GOT3 (cell line): ENCODE data around the gene PNLIPRP2.

Source experiments
- DNase-seq: peaks from one replicate; lab custom pipeline; 2025; ENCODE audit warnings: mixed read lengths; lab: John Stamatoyannopoulos, UW

Gene PNLIPRP2

GRCh38 chr10:116655568-116655967 is 34.8 kb downstream of the PNLIPRP2 start:
- no peak for DNase-seq

- no peak for DNase-seq
Measured at GRCh38 chr10:116656044-116656443, 35.3 kb downstream of the PNLIPRP2 start.

DNA sequence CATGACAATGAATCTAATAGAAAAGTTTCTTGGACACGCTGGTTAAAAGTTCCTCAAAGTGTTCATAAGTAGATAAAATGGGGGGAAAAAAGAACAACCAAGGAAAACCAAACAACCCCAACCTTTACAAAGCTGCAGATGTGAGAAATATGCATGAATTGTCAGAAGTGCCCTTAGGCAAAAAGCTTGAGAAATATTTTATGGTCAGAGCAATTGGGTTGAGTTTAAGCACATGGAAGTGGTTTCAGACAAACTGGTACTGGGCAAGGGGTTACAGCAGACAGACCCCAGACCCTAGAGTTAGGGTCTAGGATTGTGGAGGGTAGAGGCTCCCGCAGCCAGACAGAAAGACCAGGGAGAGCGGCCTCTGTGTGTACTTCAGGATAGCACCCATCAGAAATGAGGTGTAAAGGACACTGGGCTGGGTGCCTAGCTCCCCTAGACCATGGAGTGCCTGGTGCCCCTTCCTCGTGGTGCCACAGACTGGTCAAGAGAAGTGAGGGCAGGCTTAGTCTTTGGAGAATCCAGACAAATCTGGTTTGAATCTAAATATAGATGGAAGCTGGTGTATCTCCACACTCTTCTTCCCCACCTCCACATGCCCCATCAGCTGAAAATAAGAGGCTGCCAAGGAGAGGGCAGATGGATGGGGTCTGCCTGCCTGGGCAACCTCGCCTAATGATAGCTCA is 37.3 kb downstream of the PNLIPRP2 start:
- no peak for DNase-seq

GRCh38 chr10:116659049-116659670 is 38.4 kb downstream of the PNLIPRP2 start:
- no peak for DNase-seq

DNA sequence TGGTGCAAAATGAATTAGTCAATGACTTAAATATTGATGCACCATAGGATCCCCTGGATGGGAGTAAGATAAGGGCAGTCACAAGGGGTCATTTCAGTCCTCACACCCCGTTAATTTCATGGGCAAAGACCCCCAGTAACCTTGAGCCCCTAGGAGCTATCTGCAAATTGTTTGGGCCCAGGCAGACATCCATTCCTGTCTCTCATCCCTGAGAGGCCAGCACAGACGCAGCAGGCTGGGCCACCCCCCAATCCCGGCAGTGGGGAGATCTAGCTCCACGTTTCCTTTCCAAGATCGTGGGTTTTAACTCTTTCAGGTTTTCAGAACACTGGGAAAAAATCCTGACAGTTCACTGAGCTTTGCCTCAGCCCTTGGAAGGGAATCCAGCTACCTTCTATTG is 40.1 kb downstream of the PNLIPRP2 start:
- DNase-seq: no peak

DNA sequence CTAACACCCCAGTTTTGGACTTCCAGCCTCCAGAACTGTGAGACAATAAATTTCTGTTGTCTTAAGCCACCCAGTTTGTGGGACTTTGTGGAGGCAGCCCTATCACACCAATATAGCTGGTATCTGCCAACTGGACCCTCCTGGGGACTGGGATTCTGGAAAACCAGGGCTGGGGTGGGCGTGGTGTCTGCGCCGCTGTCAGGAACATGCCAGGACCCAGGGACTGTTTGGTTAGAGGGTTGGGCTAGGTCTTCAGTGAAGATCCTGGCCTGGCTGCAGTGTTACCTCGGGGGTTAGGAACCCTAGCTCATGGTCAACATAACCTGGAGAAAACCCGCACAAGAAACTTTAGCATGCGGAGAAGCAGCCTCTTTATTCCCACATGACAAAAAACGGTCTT is 42.6 kb downstream of the PNLIPRP2 start:
- no peak for DNase-seq

DNA sequence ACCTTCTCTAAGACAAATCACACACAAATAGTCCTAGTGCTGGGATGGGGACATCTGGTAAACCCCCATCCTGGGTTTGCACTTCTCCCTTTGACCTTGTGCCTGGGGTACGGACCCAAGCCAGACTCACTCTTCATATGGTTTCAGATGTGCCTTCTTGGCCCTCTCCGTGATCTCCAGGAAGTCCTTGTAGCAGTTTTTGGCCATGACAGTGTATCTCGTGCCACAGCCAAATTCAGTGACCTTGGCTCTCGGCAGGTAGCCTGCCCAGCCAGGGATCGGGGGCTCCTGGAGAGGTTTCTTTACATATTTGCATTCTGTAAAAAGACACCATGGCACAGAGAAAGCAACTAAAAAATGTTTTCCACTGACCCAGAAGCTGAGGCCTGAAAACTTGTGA is 43.9 kb downstream of the PNLIPRP2 start:
- no peak for DNase-seq

- no peak for DNase-seq
Measured at GRCh38 chr10:116665541-116666125, 44.9 kb downstream of the PNLIPRP2 start.

DNA sequence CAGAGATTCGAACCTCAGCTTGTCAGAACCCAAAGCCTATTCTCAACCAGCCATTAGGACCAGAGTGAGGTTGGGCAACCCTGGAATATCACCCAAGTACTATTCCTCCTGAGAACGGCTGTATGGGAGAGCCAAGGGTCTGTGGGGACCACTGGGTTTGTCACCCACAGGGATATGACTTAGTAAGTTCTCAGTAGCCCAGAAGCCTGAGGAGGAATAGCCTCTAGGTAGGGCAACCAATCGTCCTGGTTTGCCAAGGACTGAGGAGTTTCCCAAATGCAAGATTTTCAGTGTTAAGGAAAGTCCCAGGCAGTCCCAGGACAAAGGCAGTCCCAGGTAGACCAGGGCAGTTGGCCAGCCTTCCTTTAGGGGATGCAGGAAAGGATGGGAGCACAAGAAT is 46.7 kb downstream of the PNLIPRP2 start:
- no peak for DNase-seq

GRCh38 chr10:116668018-116668417 is 47.3 kb downstream of the PNLIPRP2 start:
- DNase-seq: no peak

GRCh38 chr10:116668446-116668845 is 47.7 kb downstream of the PNLIPRP2 start:
- DNase-seq: no peak

GRCh38 chr10:116669080-116669479 is 48.3 kb downstream of the PNLIPRP2 start:
- no peak for DNase-seq

DNA sequence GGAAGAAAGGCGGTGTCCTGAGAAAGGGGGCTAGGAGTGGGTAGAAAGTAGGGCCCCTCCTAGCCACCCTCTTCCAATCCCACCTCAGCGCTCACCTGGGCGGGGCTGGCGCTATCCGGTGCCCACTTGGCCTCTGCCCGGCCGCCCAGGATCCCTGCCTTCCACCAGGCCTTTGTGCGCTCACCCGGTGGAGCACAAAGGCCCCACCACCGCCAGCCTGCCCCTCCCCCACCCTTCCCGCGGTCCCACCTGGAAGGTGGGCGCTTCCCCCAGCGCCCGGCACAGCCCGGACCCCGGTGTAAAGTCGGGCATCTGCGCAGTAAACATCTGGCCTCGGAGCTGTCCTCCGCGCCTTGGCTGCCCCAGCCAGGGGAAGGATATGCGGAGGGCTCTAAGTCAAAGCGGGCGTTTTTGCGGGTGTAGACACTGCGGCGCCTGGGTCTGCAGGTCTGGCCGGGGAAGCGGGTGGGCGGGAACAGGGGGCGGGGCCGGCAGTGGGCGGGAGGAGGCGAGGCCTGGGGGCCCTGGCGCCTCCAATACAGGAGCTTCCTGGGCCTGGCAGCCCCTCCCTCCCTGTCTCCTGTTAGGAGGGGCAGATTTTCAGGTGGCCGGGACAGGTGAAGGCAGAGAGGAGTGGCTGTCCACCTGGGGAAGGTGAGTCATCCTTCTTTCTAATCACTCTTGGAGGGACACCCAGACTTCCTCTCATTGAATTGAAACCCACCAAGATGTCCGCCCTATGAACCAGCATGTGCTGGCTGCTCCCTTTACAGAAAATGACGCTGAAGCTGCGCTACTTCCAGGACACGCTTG is 49.3 kb downstream of the PNLIPRP2 start:
- DNase-seq: no peak

GRCh38 chr10:116670706-116671105 is 50.0 kb downstream of the PNLIPRP2 start:
- DNase-seq: no peak

- no peak for DNase-seq
Measured at GRCh38 chr10:116671274-116671926, 50.6 kb downstream of the PNLIPRP2 start.

DNA sequence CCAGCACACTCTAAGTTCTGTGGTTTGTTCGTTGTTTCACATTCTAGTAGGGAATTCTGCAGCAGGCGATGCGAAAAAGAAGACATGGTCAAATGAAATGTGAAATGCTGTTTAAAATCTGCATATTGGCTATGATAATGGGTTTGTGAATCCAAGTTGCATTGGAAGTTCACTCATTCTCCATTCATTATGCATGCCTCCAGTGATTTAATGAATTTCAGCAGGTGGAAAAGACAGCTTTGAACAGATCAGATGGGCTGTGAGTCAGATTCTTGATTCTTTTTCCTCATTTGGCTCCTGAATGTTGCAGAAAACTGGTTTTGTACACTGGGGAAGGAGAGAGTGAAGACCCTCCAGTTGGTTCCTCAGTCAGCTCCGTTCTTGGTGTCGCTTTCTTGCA is 52.1 kb downstream of the PNLIPRP2 start:
- no peak for DNase-seq

DNA sequence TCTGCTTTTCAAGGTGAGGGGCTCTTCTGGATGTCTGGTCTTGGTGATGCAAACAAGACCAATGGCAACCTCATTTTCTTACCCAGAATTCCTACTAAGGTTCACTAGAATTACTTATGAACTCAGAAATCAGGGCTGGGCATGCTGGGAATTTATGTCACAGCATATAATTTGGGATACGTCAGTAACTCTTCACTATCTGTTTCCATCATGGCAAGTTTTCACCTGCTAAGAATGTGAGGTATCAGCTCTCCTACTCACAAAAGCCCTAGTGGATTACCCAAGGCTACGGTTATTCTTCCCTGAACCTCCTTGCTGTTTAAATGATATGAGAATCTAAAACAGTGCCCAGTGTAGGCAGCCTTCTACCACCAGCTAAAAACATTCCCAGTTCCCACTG is 53.1 kb downstream of the PNLIPRP2 start:
- DNase-seq: no peak

- no peak for DNase-seq
Measured at GRCh38 chr10:116674901-116675423, 54.2 kb downstream of the PNLIPRP2 start.

DNA sequence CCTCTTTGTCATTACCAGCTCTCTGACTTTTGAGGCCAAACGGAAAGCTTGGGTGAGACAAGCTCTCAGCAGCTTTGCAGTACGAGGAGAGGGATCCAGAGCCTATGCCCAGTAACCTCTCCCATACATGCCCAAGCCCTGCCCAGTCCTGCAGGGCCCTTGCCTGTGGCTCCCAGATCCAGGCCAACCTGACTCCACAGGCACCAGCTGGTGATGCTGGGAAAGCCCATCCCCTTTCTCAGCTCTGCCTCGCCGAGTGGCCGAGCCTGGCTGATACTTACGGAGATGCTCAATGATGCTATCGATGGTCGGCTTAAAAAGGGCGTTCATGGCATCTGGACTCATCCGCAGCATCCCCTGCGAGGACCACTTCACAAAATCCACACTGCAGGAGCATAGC is 55.4 kb downstream of the PNLIPRP2 start:
- no peak for DNase-seq

DNA sequence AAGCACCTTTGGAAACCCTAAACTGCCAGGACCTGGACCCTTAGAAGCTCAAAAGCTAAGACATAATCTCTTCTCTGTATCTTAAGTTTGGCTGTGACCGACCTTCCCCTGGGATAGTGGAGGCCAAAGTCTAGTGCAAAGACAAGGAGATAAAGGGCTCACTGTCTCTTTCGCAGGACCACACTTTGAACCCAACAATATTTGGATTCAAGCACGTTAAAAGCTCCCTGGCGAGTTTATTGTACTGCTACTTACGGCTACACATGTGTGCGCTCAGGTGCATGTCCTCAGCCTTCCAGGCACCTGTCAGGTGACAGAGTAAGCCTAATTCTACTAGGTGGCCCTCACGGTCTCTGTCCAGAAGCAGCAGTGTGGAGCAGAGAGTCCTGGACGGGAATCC is 55.9 kb downstream of the PNLIPRP2 start:
- no peak for DNase-seq

DNA sequence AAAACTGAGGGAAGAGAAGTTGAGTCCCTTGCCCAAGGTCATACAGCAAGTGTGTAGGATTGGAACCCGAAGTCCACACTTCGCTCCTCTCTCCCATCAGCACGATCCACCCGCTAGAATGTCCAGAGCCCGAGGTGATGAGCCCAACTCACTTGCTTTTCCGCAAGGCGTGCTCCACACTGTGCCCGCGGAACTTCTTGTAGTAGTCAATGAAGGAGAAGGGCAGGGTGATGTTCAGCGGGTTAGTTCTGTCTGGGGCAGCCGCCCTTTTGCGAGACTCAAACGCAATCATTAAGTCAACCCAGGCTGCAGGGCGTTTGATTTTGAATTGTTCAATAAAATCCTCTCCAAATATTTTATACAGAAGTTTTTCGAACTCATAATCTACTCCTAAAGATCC is 58.6 kb downstream of the PNLIPRP2 start:
- DNase-seq: no peak

DNA sequence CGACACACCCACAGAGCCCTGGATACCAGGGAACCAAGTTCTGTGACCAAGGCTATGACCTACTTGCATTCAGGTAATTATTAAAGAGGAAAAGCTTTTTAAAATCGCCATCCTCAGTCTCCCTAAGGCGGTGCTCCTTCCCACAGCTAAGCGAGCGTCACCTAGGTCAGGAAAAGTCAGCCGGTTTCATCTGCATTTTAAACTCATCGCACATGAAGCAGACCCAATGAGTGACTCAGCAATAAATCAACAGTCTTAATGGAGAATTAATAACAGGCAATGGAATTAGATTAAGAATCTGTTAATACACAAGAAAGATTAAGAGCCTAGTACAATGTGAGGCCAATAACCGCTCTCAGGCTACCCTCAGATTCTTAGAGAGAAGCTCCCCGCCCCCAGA is 62.4 kb downstream of the PNLIPRP2 start:
- no peak for DNase-seq
